HG03060 (cell line): Measurements from ENCODE around the gene FLOT1.

Experiments
- ATAC-seq: cut with Tn5 transposase; IDR thresholded peaks from one replicate; pipeline ENCODE4 v1.9.1; 2021; ENCODE audit warnings: low read depth, moderate number of reproducible peaks; ENCODE audit not compliant: unreplicated experiment

Gene FLOT1

GRCh38 chr6:30683183-30683979, 59.1 kb downstream of the FLOT1 start:
- no peak for ATAC-seq

DNA sequence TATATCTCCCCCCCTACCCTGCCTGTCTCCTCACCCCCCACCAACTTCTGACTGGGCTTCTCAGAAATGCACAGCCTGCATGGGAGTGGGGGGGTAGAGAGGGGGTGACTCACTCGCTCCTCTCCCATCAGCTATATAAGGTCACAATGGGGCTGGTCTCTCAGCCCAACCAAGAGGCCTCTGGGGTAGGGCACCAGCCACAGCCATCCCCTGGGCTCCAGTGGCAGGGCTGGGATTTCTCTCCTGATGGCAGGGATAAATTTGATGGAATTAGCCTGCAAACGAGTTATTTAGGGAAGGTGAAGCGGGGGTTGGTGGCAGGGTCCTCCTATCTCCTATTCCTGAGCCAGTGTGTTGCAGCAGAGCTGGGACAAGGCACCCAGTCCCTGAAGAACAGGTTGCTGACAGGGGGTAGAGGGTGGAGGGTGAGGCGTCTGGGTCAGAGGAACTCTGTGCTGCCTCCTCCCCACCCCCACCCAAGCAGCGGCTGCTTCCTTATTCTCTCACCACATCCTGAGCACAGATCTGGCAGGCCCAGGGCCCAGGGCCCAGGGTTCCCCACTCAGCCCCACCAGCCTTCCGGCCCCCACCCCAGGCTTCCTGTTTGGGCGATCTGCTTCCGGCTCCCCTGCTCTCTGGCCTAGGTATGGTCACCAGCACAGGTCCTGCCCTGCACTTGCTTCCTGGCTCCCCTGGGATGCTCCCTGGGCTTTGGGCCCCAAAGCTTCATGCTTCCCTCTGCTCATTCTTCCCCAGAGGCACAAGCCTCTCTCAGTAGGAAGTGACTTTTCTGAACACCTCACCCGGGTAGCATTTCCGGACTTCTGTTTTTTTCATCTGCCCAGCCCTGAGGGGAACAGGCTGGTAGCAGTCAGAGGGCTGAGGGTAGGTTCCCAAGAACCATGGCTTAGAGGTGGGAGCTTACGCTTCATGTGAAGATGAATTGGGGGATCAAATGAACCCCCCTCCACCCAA, 60.1 kb downstream of the FLOT1 start:
- no peak for ATAC-seq

DNA sequence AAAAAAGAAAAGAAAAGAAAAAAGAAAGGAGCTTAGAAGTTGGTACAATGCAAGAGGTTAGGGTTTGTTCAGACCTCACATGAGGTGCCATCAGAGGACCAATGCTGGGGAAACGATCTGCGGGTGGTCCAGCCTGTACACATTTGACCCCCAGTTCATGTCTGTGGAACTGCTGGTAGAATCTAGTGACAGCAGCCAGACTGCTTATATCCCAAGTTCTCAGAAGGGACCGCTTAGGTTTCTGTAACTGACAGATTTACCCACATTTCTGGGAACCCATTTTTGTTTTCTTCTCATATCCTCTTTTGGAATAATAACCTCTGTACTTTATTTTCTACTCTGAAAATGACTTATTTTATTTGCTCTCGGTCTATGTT, 60.7 kb downstream of the FLOT1 start:
- no peak for ATAC-seq

DNA sequence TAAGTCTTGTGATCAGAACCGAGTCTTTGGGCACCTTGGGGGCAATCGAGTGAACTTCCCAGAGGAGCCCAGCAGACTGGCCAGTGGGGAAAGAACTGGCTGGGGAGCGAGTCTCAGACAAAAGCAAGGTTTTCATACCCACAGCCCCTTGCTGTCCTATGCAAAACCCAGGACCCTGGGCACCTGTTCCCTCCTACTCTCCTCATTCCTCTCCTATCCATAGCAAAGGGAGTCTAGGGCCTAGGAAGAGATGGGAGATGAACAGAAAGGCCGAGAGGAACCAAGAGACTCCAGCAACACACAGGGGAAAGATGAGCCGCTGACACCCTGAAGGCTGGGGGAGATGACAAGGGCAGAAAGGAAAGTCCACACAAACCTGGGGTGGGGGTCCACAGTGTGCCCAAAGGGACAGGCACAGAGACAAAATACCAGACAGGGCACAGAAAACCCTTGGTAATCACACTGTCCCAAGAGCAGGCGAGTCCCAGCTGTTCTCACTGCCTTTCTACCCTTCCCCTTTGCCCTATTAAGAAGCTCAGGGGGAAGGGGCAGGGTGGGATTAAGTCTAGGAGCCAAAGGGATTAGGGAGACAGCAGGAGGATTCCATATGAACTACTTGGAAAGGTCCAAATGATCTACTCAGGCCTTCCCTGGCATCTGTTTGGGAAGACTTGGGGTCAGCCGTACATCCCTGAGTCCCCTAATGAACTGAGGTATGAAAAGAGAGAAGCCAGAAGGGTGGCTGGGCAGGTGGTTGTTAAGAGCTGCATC, 62.5 kb downstream of the FLOT1 start:
- ATAC-seq, result no peak

DNA sequence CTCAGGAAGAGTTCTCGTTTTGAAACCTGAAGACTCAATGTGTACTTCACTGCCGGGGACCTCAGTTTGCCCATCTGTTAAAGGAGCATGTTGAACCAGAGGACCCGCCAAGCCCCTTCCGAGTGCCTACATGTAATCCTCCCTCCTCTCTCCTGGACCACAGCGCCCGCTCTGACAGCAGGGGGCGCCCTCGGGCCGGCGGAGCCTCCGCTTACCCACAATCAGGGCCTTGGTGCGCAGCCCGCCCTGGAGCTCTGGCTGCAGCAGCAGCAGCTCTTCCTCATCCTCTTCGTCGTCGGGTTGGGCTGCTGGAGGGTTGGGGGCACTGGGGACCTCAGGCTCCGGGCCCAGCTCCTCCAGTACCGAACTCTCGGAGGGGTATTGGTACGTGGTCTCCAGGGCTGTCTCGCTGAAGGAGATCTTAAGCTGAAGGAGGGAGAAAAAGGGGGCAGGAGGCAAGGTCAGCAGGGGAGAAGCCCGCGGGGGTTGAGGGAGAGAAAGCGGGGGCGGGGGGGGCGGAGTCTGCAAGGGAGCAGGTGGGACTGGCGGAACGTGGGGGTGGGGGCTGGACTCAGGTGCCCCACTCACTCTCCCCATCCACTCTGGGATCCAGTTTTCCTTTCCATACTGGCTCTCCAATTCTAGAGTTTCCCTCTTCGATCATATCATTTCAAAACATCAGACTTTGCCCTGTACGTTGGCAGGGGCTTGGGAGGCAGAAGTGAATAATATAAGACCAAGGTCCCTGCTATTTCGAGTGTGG, 63.3 kb downstream of the FLOT1 start:
- ATAC-seq, result no peak
